ENCODE results near the gene HOXD8. TPM values are rescaled to one million over a fixed set of nuclear protein-coding genes. Genes with fewer than 3 reads are reported as not detected.

HOXD8 gene
- total and polyA plus RNA-seq, 2 experiments from 2014 or later = 19.7 to 27.8 TPM

DNA sequence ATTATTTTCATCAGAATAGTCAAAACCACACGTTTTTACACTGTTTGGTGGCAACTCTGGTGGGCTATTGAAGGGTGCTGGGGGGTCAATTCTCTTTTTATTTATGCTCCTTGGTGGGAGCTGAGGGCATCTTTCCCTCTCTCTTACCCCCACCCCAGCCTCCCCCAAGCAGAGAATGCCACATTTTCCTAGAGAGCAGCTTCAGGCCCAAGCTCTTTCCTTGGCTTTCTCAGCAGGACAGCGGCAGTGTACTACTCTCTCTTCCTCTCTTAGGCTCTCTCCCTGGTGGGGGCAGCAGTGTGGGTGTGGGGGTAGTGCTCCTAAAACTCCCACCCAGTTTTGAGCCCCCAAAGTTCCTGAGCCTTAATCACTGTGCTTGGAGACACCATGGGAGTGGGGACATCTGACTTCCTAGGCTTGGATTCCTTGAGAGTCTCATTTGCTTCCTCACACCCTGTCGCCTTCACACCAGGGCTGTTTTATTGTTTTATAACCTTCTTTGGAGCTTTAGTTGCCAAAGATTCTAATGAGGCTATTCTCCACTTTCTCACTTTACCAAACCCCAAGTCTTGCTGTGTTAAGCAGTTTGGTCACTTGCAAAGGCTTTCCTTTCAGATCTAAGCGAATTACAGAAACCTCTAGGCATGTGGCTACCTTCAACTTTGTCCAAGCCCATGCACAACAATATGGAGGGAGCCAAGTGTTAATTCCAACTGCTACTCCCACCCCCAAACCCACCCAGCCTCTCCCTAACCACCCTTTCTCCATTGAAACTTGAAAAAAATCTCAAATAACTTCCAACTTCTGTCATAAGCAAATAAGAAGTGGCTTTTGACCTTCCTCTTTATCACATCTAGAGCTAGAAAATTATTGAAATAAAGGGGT lies 15.8 kb downstream of the HOXD8 start:
- Histone ChIP-seq H3K4me2 (ENCODE audit: unreplicated experiment) (no peak overlapping the region), H3K9ac (no peak overlapping the region), H2AFZ (no peak overlapping the region), H3K4me3 (no peak overlapping the region), H3K9me2 (ENCODE audit: insufficient read depth) (no peaks in the 10 kb centered on the region), H3K4me1 (ENCODE audit: insufficient read depth) (peaks cover 6% of the 10 kb centered on the region), H4K20me1 (ENCODE audit: insufficient read depth) (peaks cover 2% of the 10 kb centered on the region; the same call in 1 of the 2 replicates), H3K79me2 (ENCODE audit: insufficient read depth) (peaks cover 98% of the 10 kb centered on the region), H3K9me3 (ENCODE audit: low read depth) (no peaks in the 10 kb centered on the region), H3F3A (ENCODE audit: insufficient read depth) (no peaks in the 10 kb centered on the region), H3K27me3 (replicated peaks; ENCODE audit: insufficient read depth) (no peaks in the 10 kb centered on the region), H3K36me3 (ENCODE audit: low read depth) (no peaks in the 10 kb centered on the region), H3K27ac (no peak overlapping the region)
- in situ Hi-C loops (cut with MboI) = loop anchor here (10.0 kb wide), 1 partner anchor 309 kb away; no protein-coding TSS in a partner anchor
- TF ChIP-seq EZH2 (IDR thresholded peaks at IDR 0.05; ENCODE audit: insufficient read depth, poor library complexity, severe bottlenecking) = no peak
- TF ChIP-seq EZH2phosphoT487 (IDR thresholded peaks at IDR 0.05; ENCODE audit: insufficient read depth, low read depth) = no peak
- DNase-seq = no peak
- WGBS, 2 experiments (ENCODE audit: low coverage in 1 of 2, low lambda C conversion rate in 2 of 2, missing lambda C conversion rate in 2 of 2) = 87 to 89% methylated on average over 4 of the region's 4 CpGs

GRCh38 chr2:176146101-176146500 lies 16.6 kb downstream of the HOXD8 start:
- no peaks in the 10 kb centered on the region for H3K27me3 ChIP-seq (replicated peaks; ENCODE audit: insufficient read depth)
- H3K4me2 ChIP-seq (ENCODE audit: unreplicated experiment) = no peak overlapping the region
- in situ Hi-C loops (cut with MboI) = loop anchor here (10.0 kb wide), 1 partner anchor 309 kb away; no protein-coding TSS in a partner anchor
- H4K20me1 ChIP-seq (ENCODE audit: insufficient read depth) = peaks cover 2% of the 10 kb centered on the region; the same call in 1 of the 2 replicates
- no peak overlapping the region for H2AFZ ChIP-seq
- H3K9ac ChIP-seq = no peak overlapping the region
- no peak overlapping the region for H3K4me3 ChIP-seq
- H3K79me2 ChIP-seq (ENCODE audit: insufficient read depth) = peaks cover 98% of the 10 kb centered on the region
- no peaks in the 10 kb centered on the region for H3F3A ChIP-seq (ENCODE audit: insufficient read depth)
- DNase-seq = no peak
- H3K36me3 ChIP-seq (ENCODE audit: low read depth) = no peaks in the 10 kb centered on the region
- no peak overlapping the region for H3K27ac ChIP-seq
- no peaks in the 10 kb centered on the region for H3K9me3 ChIP-seq (ENCODE audit: low read depth)
- WGBS, 2 experiments (ENCODE audit: low coverage in 1 of 2, low lambda C conversion rate in 2 of 2, missing lambda C conversion rate in 2 of 2) = 92% methylated on average over 6 of the region's 6 CpGs
- TF ChIP-seq EZH2phosphoT487 (IDR thresholded peaks at IDR 0.05; ENCODE audit: insufficient read depth, low read depth) (no peak), EZH2 (IDR thresholded peaks at IDR 0.05; ENCODE audit: insufficient read depth, poor library complexity, severe bottlenecking) (no peak)
- no peaks in the 10 kb centered on the region for H3K9me2 ChIP-seq (ENCODE audit: insufficient read depth)
- H3K4me1 ChIP-seq (ENCODE audit: insufficient read depth) = 0 out of 2 replicates have a peak, but pooled peaks cover 2% of the 10 kb centered on the region

GRCh38 chr2:176146645-176147044 lies 17.1 kb downstream of the HOXD8 start:
- Histone ChIP-seq H3K4me3 (no peak overlapping the region), H2AFZ (no peak overlapping the region), H3K9ac (no peak overlapping the region), H3K79me2 (ENCODE audit: insufficient read depth) (peaks cover 96% of the 10 kb centered on the region), H3K27ac (no peak overlapping the region), H4K20me1 (ENCODE audit: insufficient read depth) (peaks cover 2% of the 10 kb centered on the region; the same call in 1 of the 2 replicates), H3K9me3 (ENCODE audit: low read depth) (no peaks in the 10 kb centered on the region), H3F3A (ENCODE audit: insufficient read depth) (no peaks in the 10 kb centered on the region), H3K9me2 (ENCODE audit: insufficient read depth) (no peaks in the 10 kb centered on the region), H3K36me3 (ENCODE audit: low read depth) (no peaks in the 10 kb centered on the region), H3K4me1 (ENCODE audit: insufficient read depth) (no peaks in the 10 kb centered on the region), H3K27me3 (replicated peaks; ENCODE audit: insufficient read depth) (no peaks in the 10 kb centered on the region), H3K4me2 (ENCODE audit: unreplicated experiment) (no peak overlapping the region)
- in situ Hi-C loops (cut with MboI) = loop anchor here (10.0 kb wide), 1 partner anchor 308 kb away; no protein-coding TSS in a partner anchor
- no peak for DNase-seq
- TF ChIP-seq EZH2phosphoT487 (IDR thresholded peaks at IDR 0.05; ENCODE audit: insufficient read depth, low read depth) (no peak), EZH2 (IDR thresholded peaks at IDR 0.05; ENCODE audit: insufficient read depth, poor library complexity, severe bottlenecking) (no peak)

DNA sequence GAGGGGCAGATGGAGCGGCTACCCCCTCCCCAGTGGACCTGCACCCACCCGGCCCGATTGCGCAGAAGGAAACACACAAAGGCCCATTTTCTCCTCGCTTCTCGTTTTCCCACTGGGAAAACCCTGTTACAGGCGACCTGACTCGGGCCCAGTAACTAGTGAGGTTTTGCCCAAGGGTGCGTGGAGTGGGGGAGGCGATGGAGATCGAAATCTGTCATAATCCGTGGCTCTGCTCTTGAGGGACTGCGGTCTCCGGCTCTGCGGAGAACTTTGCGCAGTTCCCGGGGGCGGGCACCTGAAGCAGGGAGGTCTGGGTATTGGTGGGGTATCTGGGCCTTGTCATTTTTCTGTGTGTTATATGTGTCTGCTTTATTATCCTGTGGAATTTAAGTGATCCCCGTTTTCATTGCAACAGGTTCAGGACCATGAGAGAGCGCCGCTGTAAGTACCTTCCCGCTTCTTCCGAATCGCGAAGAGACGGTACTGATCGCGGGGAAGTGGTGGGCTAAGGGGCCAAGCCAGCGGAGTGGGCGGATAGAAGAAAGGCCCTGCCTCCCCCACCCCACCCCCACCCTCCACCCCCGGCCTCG lies 17.8 kb downstream of the HOXD8 start:
- H3K9me2 ChIP-seq (ENCODE audit: insufficient read depth) = no peaks in the 10 kb centered on the region
- H3F3A ChIP-seq (ENCODE audit: insufficient read depth) = no peaks in the 10 kb centered on the region
- 93 to 96% methylated on average over 32 of the region's 32 CpGs for WGBS, 2 experiments (ENCODE audit: low coverage in 1 of 2, low lambda C conversion rate in 2 of 2, missing lambda C conversion rate in 2 of 2)
- no peak for TF ChIP-seq EZH2 (IDR thresholded peaks at IDR 0.05; ENCODE audit: insufficient read depth, poor library complexity, severe bottlenecking)
- TF ChIP-seq EZH2phosphoT487 (IDR thresholded peaks at IDR 0.05; ENCODE audit: insufficient read depth, low read depth) = no peak
- H4K20me1 ChIP-seq (ENCODE audit: insufficient read depth) = peaks cover 2% of the 10 kb centered on the region; the same call in 1 of the 2 replicates
- no peaks in the 10 kb centered on the region for H3K4me1 ChIP-seq (ENCODE audit: insufficient read depth)
- in situ Hi-C loops (cut with MboI) = loop anchor here (10.0 kb wide), 1 partner anchor 307 kb away; no protein-coding TSS in a partner anchor
- H3K9ac ChIP-seq = no peak overlapping the region
- DNase-seq = no peak
- no peak overlapping the region for H3K4me2 ChIP-seq (ENCODE audit: unreplicated experiment)
- H2AFZ ChIP-seq = no peak overlapping the region
- no peak overlapping the region for H3K4me3 ChIP-seq
- no peak overlapping the region for H3K27ac ChIP-seq
- peaks cover 93% of the 10 kb centered on the region for H3K79me2 ChIP-seq (ENCODE audit: insufficient read depth)
- no peaks in the 10 kb centered on the region for H3K9me3 ChIP-seq (ENCODE audit: low read depth)
- no peaks in the 10 kb centered on the region for H3K27me3 ChIP-seq (replicated peaks; ENCODE audit: insufficient read depth)
- no peaks in the 10 kb centered on the region for H3K36me3 ChIP-seq (ENCODE audit: low read depth)
